Muscle layer of duodenum (tissue), 2 donors: ENCODE data around the gene INAFM2.

ENCODE experiments used
- H3K27ac ChIP-seq: one replicate; pipeline ENCODE4 v1.7.0; 2013; ENCODE audit warnings: mild to moderate bottlenecking, low read length
- H3K27me3 ChIP-seq: one replicate; pipeline ENCODE4 v1.7.0; 2013; ENCODE audit warnings: low read depth, mild to moderate bottlenecking, control low read depth, low read length
- H3K36me3 ChIP-seq, 2 donors: one replicate each; pipeline ENCODE4 v1.7.0; 2013; ENCODE audit warnings: low read length in 2 of 2, control low read depth in 1 of 2, mild to moderate bottlenecking in 1 of 2; ENCODE audit not compliant: insufficient read depth in 2 of 2, control insufficient read depth in 1 of 2
- H3K4me1 ChIP-seq, 2 donors: one replicate each; pipeline ENCODE4 v1.7.0; 2013; ENCODE audit warnings: low read length in 2 of 2, mild to moderate bottlenecking in 2 of 2, control low read depth in 1 of 2, moderate library complexity in 1 of 2; ENCODE audit not compliant: insufficient read depth in 2 of 2, control insufficient read depth in 1 of 2
- H3K4me3 ChIP-seq, 2 donors: one replicate each; pipeline ENCODE4 v1.7.0; 2013; ENCODE audit warnings: low read length in 2 of 2, low read depth in 1 of 2, mild to moderate bottlenecking in 1 of 2
- H3K9me3 ChIP-seq, 2 donors: one replicate each; pipeline ENCODE4 v1.7.0; 2013; ENCODE audit warnings: low read length in 2 of 2, control low read depth in 1 of 2, mild to moderate bottlenecking in 1 of 2; ENCODE audit not compliant: control insufficient read depth in 1 of 2
- donor health status: healthy.

The INAFM2 gene

DNA sequence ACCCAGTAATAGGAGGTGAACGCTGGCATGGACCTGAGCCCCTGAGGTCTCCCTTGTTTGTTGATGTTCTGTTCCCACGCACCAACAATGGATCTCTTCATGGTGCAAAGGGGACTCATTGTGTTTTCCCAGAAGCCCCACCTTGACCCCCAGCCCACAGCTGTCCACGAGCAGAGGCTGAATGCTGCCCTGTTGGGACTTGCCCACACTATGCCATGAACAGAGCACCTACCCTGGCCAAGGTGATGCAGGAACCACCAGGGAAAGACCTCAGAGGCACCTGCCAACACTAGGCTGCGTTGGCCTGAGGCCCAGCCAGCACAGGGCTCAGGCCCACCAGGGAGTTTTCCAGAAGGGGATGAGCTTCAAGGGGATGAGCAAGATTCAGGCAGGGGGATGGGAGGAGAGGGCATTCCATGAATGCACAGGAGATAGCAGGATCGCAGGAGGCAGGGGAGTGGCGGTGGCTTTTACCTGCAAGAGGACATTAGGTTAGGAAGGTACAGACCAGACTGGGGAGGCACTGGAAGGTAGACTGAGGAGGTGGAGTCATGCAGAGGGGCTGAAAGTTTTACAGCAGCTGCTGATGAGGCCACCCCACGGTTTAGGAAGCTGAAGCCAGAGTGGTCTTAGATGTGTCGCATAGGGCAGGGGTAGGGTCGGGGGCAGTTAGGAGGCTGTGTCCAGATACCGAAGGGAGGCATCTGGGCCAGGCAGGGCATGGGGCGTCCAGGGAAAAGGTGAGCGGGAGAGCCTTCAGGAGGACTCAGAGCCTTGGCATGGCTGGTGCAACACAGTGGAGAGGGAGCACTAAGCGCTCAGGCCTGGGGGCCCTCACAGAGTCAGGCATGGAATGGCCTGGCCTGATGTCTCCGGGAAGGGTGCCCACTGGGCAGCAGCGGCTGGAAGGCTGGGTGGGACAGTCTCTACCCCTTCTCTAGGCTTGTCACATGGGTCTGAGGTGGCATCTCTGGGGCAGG lies 23.4 kb downstream of the INAFM2 start:
- Histone ChIP-seq H3K27ac (peak overlapping the region; percentile 86), H3K9me3 (no peaks in the 10 kb centered on the region), H3K4me3 (no peak overlapping the region), H3K4me1 (peaks cover 9 to 28% of the 10 kb centered on the region in 2 donors), H3K27me3 (no peaks in the 10 kb centered on the region), H3K36me3 (no peaks in the 10 kb centered on the region)

DNA sequence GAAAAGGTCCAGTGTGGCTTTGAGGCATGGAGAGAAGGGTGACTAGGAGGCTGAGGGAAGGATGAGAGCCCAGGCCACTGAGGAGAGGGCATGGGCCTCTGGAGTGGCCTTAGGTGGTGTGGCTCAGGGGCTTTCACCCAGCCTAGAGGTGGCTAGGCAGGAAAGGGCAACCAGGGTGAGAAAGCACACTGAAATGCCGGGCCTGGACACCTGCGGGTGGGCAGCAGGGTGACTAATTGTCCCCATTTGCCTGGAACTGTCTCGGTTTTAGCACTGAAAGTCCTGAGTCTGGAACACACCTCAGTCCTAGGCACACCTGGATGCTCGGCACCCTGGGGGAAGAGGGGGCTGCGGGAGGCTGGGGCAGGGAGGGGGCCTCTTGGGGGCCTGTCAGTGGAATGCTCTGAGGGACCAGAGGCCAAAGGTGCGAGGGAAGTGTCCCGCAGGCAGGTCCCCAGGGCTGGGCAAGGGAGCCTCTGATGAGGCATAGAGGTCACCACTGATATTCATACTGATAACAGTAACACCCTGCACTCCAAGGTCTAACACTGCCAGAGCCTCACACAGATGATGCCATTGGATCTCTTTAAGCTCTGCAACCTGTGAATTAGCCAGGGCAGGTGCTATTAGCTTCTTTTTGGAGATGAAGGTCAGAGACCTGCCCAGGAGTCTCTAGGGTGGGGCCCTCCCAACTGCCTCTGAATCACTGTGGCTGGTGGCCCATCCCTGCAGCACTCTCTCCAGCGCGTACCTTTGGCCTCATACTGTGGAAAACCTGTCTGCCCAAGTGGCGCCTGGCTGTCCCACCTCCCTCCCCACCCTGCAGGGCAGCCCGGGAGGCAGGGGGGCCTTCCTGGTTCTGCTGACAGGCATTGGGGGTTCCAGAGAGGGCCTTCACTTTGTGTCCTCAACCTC lies 24.3 kb downstream of the INAFM2 start:
- Histone ChIP-seq H3K27me3 (no peaks in the 10 kb centered on the region), H3K36me3 (no peaks in the 10 kb centered on the region), H3K4me1 (peaks cover 9 to 23% of the 10 kb centered on the region in 2 donors), H3K27ac (peak overlapping the region; percentile 86), H3K4me3 (no peak overlapping the region), H3K9me3 (no peaks in the 10 kb centered on the region)

DNA sequence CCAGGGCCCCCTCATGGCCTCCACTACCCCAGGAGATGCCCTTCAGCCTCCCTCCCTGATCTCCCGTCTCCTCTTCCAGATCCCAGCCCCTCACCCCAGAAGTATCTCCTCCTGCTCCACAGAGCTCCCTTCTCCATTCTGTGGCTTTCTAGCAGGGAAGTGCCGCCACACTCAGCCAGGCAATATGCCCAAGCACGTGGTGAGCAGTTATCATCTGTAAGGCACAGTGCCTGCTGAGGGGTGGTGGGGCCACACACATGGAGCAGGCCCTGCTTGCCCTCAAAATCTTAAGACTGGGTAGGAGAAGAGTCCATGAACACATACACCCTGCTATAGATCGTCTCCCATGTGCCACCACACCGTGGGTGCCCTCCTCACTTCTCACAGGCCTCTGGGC lies 25.0 kb downstream of the INAFM2 start:
- Histone ChIP-seq H3K36me3 (no peaks in the 10 kb centered on the region), H3K4me3 (no peak overlapping the region), H3K27me3 (no peaks in the 10 kb centered on the region), H3K4me1 (peaks cover 4 to 16% of the 10 kb centered on the region in 2 donors), H3K9me3 (no peaks in the 10 kb centered on the region), H3K27ac (peak overlapping the region; percentile 82)

DNA sequence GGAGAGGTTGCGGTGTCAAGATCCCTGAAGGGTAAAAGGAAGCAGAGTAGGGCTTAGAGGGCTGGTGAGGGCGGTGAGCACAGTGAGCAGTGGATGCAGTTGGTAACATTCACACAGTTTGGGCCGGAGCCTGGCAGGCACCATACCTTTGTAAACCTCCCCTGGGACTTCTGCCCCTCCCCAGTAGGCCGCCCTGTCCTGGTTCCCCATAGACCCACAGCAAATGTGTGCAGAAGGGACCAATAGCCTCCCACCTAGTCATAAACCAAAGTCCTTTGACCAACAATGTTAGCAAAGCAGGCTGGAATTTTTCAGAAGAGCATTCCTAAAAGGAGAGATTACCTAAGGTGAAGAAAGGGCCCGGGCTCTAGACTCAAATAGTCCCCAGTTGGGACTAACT lies 25.7 kb downstream of the INAFM2 start:
- no peaks in the 10 kb centered on the region for H3K36me3 ChIP-seq
- no peak overlapping the region for H3K4me3 ChIP-seq
- H3K9me3 ChIP-seq, result no peaks in the 10 kb centered on the region
- peak overlapping the region; percentile 82 for H3K27ac ChIP-seq
- no peaks in the 10 kb centered on the region for H3K27me3 ChIP-seq
- H3K4me1 ChIP-seq, result peaks cover 4 to 11% of the 10 kb centered on the region in 2 donors

DNA sequence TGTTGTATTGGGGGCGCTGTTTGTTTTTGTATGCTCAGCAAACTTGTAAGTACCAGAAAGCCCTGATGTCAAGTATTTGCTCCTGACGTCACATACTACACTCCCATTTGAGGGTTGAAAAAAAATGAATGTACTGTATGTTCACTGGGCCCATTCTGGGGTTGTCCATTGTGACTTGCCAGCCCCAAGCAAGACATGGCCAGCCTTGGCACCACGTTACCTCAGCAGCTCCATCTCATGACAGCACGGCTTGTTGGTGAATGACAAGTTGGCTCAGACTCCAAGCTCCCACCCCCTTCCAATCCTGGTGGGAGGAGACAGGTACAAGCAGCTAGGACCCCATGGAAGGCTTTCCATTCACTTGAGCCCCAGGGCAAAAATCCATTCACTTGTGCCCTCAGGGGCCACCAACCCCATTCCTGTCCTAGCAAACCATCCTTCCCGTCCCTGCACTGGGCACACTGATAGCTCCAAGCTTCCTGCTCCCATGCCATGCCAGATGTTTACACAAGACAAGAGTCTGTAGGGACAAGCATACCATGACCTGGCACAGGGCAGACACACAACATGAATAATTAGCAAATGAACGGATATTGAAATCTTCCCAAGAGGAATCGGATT lies 28.9 kb downstream of the INAFM2 start:
- Histone ChIP-seq H3K36me3 (no peaks in the 10 kb centered on the region), H3K4me1 (peaks cover 4 to 9% of the 10 kb centered on the region in 2 donors), H3K27me3 (no peaks in the 10 kb centered on the region), H3K4me3 (peak overlapping the region in 1 of 2 donors; percentile 43), H3K9me3 (no peaks in the 10 kb centered on the region), H3K27ac (peak overlapping the region; percentile 83)

DNA sequence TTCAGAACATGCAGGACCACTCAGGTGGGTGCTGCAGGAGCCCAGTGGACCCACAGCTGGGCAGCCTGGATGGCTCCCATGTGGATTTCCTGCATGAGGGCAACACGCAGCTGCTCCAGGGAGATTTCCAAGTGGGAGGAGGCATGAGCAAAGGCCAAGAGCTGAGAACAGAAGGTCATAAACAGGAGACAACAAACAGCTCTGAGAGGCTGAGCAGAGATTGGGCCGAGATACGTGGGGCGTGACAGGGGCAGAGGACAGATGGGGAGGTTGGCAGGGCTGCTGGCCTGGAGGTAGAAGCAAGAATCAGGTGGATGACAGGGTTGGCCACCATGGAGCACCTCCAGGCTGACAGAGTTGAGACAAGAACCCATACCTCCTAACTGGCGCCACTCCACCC lies 30.2 kb downstream of the INAFM2 start:
- H3K36me3 ChIP-seq, result no peaks in the 10 kb centered on the region
- H3K9me3 ChIP-seq, result no peaks in the 10 kb centered on the region
- H3K4me1 ChIP-seq, result peaks cover 4 to 17% of the 10 kb centered on the region in 2 donors
- H3K27me3 ChIP-seq, result no peaks in the 10 kb centered on the region
- peak overlapping the region in 1 of 2 donors; percentile 43 for H3K4me3 ChIP-seq
- peak overlapping the region; percentile 83 for H3K27ac ChIP-seq

DNA sequence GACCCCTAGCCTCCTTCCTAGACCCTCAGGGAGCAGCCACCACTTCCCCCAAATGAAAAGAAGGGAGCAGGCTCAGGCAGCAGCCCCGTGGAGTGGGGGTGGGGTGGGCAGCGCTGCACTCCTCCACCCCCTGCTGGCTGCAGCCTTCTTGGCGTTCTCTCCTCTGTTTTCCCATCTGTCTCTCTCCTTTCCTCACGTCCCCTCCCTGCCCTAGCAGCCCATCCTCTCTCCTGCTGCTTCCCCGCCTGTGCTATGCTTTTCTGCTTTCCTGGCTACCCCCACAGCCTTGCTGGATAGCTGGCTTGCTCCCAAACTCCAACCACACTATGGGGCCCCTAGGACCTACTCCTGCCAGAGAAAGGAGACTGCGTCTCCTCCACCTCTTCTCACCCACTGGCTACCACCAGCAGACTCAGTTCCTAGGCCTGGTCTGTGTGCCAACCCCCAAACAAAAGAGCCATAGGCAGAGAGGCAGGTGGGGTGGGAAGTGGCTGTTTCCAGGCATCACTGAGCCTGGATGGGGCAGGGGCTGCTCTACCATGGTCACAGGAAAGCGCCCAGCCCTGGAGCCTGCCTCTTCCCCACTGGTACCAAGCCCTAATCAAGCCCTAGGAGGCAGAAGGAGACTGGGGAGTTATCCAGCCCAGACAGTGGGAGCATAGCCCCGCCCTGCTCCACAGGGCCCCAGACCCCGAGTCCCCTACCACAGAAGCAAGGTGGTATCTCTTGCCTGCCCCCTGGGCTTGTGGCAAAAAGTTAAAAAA lies 31.1 kb downstream of the INAFM2 start:
- Histone ChIP-seq H3K27me3 (no peaks in the 10 kb centered on the region), H3K9me3 (no peaks in the 10 kb centered on the region), H3K4me3 (peak overlapping the region in 1 of 2 donors; percentile 34), H3K27ac (no peak overlapping the region), H3K4me1 (peaks cover 0 to 20% of the 10 kb centered on the region in 2 donors), H3K36me3 (no peaks in the 10 kb centered on the region)

DNA sequence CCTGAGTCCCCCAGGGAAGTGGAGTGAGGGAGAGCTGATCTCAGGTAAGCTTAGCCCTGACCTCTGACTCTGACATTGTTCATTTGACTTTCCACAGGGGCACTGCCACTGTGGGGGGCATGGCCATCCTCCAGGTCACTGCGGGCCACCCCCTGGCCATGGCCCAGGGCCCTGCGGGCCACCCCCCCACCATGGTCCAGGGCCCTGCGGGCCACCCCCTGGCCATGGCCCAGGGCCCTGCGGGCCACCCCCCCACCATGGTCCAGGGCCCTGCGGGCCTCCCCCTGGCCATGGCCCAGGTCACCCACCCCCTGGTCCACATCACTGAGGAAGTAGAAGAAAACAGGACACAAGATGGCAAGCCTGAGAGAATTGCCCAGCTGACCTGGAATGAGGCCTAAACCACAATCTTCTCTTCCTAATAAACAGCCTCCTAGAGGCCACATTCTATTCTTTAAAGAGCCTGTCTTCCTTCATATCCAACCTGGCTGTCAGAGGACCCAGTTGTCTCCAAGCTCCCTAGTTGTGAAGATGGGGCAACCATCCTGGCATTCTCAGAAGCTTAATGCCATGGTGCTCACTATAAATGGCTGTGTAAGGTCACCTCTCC lies 32.6 kb downstream of the INAFM2 start:
- no peaks in the 10 kb centered on the region for H3K9me3 ChIP-seq
- no peak overlapping the region for H3K27ac ChIP-seq
- no peak overlapping the region for H3K4me3 ChIP-seq

DNA sequence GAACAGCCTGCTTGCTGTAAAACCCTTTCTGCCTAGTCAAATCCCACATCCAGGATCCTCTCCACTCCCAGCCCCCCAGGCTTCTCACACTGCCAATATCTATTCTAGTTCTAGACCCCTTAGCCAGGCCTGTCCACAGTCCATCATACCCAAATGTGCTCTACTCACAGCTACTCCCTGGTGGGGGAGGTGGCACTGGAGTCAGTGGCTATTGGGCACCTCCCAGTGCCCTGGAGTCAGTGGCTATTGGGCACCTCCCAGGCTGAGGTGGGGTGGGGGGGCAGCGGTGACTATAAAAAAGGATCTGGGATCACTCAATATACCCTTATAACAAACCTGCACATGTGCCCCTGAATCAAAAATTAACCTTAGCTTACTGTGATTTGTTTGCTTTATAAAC lies 33.8 kb downstream of the INAFM2 start:
- Histone ChIP-seq H3K27me3 (no peaks in the 10 kb centered on the region), H3K27ac (no peak overlapping the region), H3K36me3 (no peaks in the 10 kb centered on the region), H3K4me1 (peaks cover 0 to 20% of the 10 kb centered on the region in 2 donors), H3K4me3 (peak overlapping the region in 1 of 2 donors; percentile 55), H3K9me3 (no peaks in the 10 kb centered on the region)

More for the DNA sequence above, 32.6 kb downstream of the INAFM2 start:
- peaks cover 0 to 20% of the 10 kb centered on the region in 2 donors for H3K4me1 ChIP-seq
- H3K36me3 ChIP-seq, result no peaks in the 10 kb centered on the region
- H3K27me3 ChIP-seq, result no peaks in the 10 kb centered on the region
